GM06990 (cell line): ENCODE results near the gene RNF144A.

Experiments
- DNase-seq: peaks from one replicate; pipeline ENCODE4 v3.0.0-alpha.2; 2011; ENCODE audit not compliant: insufficient read length; ENCODE audit errors: extremely low read depth
- H3K27me3 ChIP-seq: replicated peaks from 2 replicates; pipeline ENCODE4 v1.6.0; 2011; ENCODE audit warnings: low read length; ENCODE audit not compliant: control insufficient read depth, insufficient read depth
- H3K36me3 ChIP-seq: 2 replicates; pipeline ENCODE4 v1.5.1; 2011; ENCODE audit warnings: low read length; ENCODE audit not compliant: control insufficient read depth, insufficient read depth
- H3K4me3 ChIP-seq: replicated peaks from 2 replicates; pipeline ENCODE4 v1.5.1; 2011; ENCODE audit warnings: low read depth, mild to moderate bottlenecking, control low read depth, low read length
- CTCF ChIP-seq: IDR thresholded peaks from 2 replicates; pipeline ENCODE4 v1.5.1; 2011; ENCODE audit warnings: low read length, control low read depth, mild to moderate bottlenecking, inconsistent platforms; ENCODE audit not compliant: insufficient read depth, poor library complexity, severe bottlenecking

RNF144A gene

GRCh38 chr2:6926071-6926732 lies 9.0 kb downstream of the RNF144A start:
- TF ChIP-seq CTCF: no peak
- Histone ChIP-seq H3K4me3 (no peak overlapping the region), H3K36me3 (no peaks in the 10 kb centered on the region; the same call in 1 of the 2 replicates), H3K27me3 (no peaks in the 10 kb centered on the region)
- no peak for DNase-seq

DNA sequence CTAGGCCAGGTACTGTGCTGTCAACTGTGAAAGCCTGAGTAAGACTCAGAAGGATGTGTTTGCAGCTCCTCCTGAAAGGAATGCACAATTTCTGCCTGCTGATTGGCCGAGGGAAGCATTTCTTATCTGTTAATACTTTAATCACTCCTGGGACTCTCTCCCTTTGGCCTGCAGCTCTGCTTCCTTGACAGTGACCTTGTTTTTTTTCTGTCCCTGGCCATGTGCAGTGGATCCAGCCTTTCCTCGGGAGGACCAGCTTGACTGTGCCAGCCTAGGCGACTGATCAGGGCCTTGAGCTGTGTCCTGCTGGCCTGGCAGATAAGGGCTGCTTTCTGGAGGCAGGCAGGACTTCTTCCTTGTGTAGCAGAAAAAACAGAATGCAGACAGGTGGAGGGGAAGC lies 10.0 kb downstream of the RNF144A start:
- no peaks in the 10 kb centered on the region for H3K36me3 ChIP-seq
- no peaks in the 10 kb centered on the region for H3K27me3 ChIP-seq
- TF ChIP-seq CTCF: no peak
- no peak for DNase-seq
- no peak overlapping the region for H3K4me3 ChIP-seq

DNA sequence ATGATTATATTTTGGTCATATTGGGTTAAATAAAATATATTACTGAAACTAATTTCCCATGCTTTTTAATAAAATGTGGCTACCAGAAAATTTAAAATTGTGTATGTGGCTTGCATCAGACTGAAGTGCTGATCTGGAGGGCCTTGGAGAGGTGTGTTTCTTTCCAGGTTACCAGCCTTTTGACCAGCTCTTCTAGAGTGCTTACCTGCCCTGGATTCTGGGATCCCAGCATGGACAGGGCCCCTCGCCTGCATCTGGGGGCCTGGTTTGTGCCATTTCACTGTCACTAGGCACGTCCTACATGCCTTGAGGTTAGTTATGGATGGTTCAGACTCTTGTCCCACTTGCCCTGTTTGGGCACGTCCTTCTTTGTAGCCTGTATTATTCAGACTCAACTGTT lies 10.5 kb downstream of the RNF144A start:
- Histone ChIP-seq H3K27me3 (no peaks in the 10 kb centered on the region), H3K4me3 (no peak overlapping the region), H3K36me3 (no peaks in the 10 kb centered on the region)
- TF ChIP-seq CTCF: no peak
- DNase-seq: no peak

DNA sequence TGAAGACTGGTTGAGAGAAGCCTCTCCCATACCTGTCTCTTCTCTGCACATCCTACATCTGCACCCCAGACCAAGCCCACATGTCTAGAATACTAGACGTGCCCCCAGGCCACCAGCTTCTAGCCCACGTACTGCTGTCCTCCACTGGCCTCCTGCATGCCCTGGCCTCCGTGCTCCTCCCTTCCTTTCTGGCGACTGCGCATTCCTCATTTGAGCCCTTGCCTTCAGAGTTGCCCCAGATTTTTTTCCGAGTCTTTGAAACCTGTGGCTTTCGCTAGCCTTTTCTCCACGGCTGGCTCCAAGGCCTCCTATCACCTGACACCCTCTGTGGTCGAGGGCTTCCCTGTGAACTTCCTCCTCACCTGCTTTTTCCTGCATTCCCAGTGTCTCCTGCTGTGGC lies 11.2 kb downstream of the RNF144A start:
- no peaks in the 10 kb centered on the region for H3K27me3 ChIP-seq
- no peak overlapping the region for H3K4me3 ChIP-seq
- DNase-seq: no peak
- TF ChIP-seq CTCF: no peak
- no peaks in the 10 kb centered on the region for H3K36me3 ChIP-seq

DNA sequence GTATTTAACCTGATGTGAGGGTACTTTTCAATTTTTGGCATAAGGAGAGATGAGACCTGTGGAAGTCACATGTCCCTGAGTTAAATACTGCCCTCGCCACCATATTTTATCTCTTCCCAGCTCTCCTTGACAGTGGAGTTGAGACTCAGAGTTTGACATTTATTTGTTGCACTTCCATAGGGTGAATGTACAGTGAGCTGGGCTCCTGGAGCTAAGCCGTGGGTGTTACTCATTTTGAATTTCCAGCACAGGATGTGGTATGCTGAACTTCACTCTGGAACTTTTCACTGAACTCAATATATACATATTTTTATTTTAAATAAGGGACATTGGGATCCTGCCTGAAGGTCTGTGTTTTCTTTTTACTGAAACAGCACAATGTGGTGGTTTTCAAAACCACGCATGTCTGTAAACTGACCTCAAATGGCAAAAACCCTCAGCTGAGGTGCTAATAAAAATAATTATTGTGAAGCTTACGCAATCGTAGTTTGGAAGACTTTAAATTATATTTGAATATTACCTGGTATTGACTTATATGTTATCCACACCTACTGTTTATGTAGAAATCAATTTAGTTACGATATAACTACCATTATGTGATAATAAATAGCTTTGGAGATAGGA lies 12.1 kb downstream of the RNF144A start:
- no peak for DNase-seq
- Histone ChIP-seq H3K27me3 (no peaks in the 10 kb centered on the region), H3K4me3 (no peak overlapping the region), H3K36me3 (no peaks in the 10 kb centered on the region)
- no peak for TF ChIP-seq CTCF
